GM04504 (cell line): ENCODE data around the gene ADPRS.

Source experiments
- DNase-seq: peaks from one replicate; pipeline ENCODE4 v3.0.0-alpha.2; 2012; ENCODE audit warnings: low read depth

ADPRS gene

GRCh38 chr1:36108314-36108713 is 19.6 kb downstream of the ADPRS start:
- peak; percentile 76 for DNase-seq

GRCh38 chr1:36109041-36109679 is 20.5 kb downstream of the ADPRS start:
- no peak for DNase-seq

- DNase-seq, result no peak
Measured at GRCh38 chr1:36111151-36111550, 22.5 kb downstream of the ADPRS start.

DNA sequence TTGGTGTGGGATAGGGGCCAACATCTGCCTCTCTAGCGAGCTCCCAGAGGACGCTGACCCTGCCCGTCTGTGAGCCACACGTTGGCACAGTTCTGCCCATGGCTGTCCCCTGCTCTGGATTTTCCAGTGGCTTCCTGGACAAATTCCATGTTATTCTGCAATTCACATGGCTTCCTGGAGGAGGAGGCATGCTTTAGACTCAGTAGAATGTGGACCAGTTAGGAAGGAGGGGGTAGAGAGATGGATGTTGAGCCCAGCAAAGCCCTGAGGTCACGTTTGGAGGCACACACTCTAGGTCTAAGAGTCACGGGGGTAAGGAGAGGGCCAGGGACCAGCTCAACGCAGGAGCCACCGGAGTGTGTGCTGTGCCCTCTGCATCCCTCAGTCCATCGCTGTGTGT is 24.1 kb downstream of the ADPRS start:
- no peak for DNase-seq

DNA sequence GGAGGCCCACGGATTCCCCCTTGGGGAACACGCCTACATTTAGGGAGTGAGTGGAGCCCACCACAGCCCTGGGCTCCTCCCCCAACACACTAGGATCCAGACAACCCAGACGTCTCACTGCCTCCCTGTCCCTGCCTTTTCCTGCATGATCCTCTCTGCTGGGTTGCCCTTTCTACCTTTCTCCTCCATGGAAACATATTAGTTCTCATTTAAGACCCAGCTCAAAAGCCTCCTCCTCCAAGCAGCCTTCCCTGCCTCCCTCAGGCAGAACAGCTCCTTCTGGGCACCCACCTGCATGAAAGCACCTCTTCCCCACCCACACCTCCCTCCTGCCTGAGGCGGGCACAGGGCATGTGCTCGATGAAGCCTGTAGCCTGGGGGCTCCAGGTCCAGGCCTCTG is 25.7 kb downstream of the ADPRS start:
- DNase-seq, result no peak

DNA sequence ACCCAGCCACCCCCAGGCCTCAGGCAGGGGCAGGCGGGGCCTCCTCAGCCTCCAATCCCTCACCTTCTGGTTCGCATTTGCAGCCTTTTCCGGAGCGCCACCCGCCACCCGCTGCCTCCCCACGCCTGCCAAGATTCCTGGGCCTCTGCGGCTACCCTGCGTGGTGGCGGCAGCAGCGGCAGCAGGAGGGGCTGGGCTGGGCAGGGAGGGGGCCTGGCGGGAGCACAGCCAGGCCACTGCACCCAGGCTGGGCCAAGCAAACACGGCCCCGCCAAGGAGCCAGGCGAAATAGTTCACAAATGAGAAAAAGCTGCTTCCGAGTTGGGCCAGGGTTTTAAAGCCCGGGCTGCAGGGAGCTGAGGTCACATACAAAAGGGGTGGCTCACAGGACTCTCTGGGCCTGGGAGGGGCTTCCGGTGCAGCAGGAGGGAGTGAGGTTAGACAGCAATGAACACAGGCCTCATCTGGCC is 26.5 kb downstream of the ADPRS start:
- DNase-seq, result peak; percentile 84

- DNase-seq, result no peak
Measured at GRCh38 chr1:36115931-36116330, 27.2 kb downstream of the ADPRS start.

GRCh38 chr1:36116901-36117300 is 28.2 kb downstream of the ADPRS start:
- no peak for DNase-seq

DNA sequence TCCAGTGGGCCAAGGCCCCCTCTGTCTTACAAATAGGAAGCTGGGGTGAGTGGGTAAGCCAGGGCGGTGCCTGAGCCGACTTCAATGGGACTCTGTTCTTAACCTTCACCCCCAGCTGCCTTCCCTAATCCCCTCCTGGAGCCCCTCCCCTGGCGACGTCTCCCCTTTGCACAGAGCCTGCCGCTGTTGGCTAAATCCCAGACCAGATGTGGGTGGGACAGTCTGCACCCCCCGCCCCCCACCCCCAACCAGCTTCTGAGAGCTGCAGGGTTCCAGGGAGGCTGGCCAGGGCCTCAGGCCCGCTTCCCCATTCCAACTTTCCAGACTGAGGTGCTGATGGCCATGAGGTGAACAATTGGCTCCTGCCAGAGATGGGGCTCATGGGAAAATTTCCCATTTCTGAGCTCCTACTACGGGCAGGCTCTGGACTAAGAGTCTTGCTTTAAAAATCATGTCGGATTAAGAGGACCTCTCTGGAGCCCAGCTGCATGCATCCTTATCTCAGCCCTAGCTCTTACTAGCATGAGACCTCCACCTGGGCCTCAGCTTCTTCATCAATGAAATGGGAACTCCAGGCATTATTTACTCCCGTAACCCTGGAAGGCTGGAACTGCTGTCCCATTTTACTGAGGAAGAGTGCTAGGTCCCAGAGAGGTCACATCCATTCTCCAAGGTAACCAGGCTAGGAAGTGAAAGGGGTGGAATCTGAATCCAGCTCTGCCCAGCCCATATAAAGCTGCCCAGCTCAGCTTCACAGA is 29.9 kb downstream of the ADPRS start:
- DNase-seq, result no peak

GRCh38 chr1:36119456-36119855 is 30.8 kb downstream of the ADPRS start:
- DNase-seq, result no peak

GRCh38 chr1:36122062-36123030 is 33.7 kb downstream of the ADPRS start:
- DNase-seq, result no peak

DNA sequence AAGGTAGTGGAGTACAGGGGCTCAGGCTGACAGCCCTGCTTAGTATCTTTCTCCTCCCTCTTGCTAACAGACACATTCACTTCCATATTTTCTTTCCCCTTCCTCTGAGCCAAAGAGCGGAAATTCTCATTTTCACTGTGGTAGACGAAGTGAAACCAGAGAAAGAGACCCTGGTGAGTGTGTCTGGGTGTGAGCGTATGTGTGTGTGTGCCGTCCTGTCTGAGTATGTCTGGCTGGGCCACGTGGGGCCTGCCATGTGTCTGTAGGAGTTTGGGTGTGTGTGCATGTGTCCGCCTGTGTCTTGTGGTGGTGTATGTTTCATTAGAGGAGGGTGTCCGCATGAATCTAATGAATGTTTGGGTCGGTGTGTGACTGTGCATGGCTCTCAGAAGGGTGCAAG is 34.7 kb downstream of the ADPRS start:
- no peak for DNase-seq

GRCh38 chr1:36124404-36125128 is 35.9 kb downstream of the ADPRS start:
- no peak for DNase-seq

- no peak for DNase-seq
Measured at GRCh38 chr1:36125129-36125991, 36.7 kb downstream of the ADPRS start, which contains the start of gene COL8A2. COL8A2 (minus strand) TSS chr1:36125222; CDS start chr1:36100242, 24,980 bp downstream.

- no peak for DNase-seq
Measured at GRCh38 chr1:36126005-36126716, 37.5 kb downstream of the ADPRS start.

DNA sequence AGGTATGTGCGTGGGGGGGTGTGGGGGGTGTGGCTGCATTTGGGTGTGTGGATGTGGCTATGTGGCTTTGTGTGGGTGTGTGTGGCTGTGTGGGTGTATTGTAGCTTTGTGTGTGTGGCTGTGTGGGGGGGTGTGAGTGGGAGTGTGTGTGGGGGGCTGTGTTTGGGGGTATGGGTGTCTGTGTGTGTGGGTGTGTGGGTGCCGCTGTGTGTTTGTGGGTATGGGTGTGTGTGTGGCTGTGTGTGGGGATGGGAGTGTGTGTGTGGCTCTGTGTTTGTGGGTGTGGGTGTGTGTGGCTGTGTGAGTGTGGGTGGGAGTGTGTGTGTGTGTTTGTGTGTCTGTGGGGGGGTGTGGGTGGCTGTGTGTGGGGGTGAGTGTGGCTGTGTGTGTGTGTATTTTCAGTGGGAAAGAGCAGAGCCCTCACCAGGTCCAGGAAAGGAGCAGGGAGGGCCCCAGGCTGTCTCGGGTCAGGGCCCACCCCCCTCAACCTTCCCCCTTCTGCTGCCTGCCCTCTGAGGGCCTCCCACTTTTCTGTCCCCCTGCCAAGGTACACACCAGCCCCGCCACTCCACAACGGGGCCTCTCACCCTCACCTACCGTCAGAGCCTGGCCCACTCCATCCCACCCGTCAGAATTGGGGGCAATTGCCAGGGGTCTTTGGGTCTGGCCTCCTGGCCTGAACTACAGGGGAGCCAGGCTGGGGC is 38.3 kb downstream of the ADPRS start:
- DNase-seq, result no peak

DNA sequence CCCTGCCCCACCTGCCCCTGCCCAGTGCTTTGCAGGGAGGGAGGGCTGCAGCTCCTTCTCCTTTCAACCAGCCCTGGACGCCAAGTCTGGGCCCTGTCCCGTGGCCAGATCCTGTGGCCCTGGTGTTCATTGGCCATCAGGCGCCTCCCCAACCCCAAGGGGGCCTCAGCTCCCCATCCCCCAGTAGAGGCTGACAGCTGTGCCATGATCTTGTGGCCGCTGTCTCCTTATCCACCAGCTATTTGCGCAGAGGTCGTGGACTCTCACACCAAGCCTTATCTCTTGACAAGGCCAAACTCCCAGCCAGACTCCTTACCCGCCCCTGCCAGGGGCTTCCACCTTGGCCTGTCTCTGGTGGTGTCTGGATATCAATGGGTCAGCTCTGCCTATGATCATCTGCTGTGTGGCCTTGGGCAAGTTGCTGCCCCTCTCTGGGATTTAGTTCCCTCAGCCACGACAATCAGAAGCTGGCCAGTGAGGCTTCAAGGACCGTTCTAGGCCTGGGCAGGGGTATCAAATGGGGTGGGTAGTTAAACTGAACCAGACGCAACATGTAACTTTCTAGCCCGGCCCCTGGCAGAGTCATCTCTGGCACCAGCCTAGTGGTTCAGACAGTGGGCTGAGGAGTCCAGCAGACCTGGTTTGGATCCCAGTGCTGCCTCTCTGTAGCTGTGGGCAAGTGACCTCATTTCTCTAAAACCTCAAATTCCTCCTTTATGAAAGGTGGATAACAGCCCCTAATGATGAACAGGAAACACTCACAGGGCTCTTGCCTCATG is 39.6 kb downstream of the ADPRS start:
- no peak for DNase-seq

- DNase-seq, result no peak
Measured at GRCh38 chr1:36128905-36129206, 40.2 kb downstream of the ADPRS start.

GRCh38 chr1:36132029-36132428 is 43.3 kb downstream of the ADPRS start:
- no peak for DNase-seq
